ENCODE results near the gene FGD5. TPM values are rescaled to one million over a fixed set of nuclear protein-coding genes. Genes with fewer than 3 reads are reported as not detected.

FGD5 gene
- total and polyA plus RNA-seq, 2 experiments from 2014 or later, result 0.59 to 1.1 TPM

DNA sequence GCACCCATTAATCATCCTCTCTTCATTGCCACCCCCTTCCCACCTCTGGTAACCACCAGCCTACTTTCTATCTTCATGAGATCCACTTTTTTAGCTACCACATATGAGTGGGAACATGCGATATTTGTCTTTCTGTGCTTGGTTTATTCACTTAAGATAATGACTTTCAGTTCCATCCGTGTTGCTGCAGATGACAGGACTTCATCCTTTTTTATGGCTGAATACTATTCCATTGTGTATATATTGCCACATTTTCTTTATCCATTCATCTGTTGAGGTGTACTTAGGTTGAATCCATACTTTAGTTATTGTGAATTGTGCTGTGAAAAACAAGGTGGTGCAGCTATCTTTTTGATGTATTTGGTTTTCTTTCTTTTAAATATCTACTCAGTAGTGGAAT is 75.3 kb downstream of the FGD5 start:
- H3K27me3 ChIP-seq, result no peaks in the 10 kb centered on the region
- TF ChIP-seq, protein P1, sequence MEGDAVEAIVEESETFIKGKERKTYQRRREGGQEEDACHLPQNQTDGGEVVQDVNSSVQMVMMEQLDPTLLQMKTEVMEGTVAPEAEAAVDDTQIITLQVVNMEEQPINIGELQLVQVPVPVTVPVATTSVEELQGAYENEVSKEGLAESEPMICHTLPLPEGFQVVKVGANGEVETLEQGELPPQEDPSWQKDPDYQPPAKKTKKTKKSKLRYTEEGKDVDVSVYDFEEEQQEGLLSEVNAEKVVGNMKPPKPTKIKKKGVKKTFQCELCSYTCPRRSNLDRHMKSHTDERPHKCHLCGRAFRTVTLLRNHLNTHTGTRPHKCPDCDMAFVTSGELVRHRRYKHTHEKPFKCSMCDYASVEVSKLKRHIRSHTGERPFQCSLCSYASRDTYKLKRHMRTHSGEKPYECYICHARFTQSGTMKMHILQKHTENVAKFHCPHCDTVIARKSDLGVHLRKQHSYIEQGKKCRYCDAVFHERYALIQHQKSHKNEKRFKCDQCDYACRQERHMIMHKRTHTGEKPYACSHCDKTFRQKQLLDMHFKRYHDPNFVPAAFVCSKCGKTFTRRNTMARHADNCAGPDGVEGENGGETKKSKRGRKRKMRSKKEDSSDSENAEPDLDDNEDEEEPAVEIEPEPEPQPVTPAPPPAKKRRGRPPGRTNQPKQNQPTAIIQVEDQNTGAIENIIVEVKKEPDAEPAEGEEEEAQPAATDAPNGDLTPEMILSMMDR (IDR thresholded peaks at IDR 0.05; ENCODE audit: low read depth, low read length), result no peak
- DNase-seq (ENCODE audit: low read depth in 1 of 2, low spot score in 1 of 2), result no peak

DNA sequence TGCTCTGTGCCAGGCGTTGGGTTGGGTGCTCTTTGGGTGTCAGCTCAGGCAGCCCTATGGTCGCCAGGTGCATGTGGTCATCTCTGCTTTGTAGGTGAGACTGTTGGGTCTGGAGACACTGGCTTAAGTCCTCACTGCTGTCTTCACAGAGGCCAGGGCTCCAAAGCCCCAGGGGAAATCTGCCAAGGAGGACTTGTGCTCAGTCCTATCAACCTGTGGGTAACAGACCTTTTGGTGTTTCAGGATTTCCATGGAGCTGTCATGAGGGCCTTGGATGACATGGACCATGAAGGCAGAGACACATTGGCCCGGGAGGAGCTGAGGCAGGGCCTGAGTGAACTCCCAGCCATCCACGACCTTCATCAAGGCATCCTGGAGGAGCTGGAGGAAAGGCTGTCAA is 78.5 kb downstream of the FGD5 start:
- TF ChIP-seq, protein P1 (IDR thresholded peaks at IDR 0.05; ENCODE audit: low read depth, low read length), result no peak
- H3K27me3 ChIP-seq, result no peaks in the 10 kb centered on the region
- H3K36me3 ChIP-seq, result no peaks in the 10 kb centered on the region
- no peak overlapping the region for H3K27ac ChIP-seq
- H3K4me3 ChIP-seq, result no peak overlapping the region
- no peak for DNase-seq (ENCODE audit: low read depth in 1 of 2, low spot score in 1 of 2)
- H3K4me1 ChIP-seq (ENCODE audit: low read depth), result no peaks in the 10 kb centered on the region
- H3K9me3 ChIP-seq (ENCODE audit: low read depth), result no peaks in the 10 kb centered on the region

More for the DNA sequence above, 75.3 kb downstream of the FGD5 start:
- no peaks in the 10 kb centered on the region for H3K9me3 ChIP-seq (ENCODE audit: low read depth)
- H3K27ac ChIP-seq, result no peak overlapping the region
- H3K4me1 ChIP-seq (ENCODE audit: low read depth), result no peaks in the 10 kb centered on the region
- H3K36me3 ChIP-seq, result no peaks in the 10 kb centered on the region
- H3K4me3 ChIP-seq, result no peak overlapping the region

DNA sequence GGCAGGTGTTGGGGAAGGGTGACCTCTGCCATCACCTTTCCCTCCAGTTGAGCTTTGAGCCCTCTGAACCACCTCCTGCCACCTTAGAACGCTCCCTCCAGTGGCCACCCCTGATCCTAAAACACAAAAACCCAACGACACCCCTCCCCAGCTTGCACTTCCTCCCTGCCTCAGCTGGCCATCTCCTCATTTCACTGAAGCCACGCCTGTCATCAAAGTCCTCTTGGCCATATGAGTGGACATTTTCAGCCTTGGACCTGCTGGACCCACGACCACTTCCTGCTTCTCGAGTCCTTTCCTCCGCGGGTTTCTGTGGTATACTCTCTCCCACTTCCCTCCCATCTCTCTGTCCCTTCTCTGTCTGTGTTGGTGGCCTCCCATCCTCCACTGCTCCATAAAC is 80.2 kb downstream of the FGD5 start:
- Histone ChIP-seq H3K4me3 (no peak overlapping the region), H3K27me3 (no peaks in the 10 kb centered on the region), H3K4me1 (ENCODE audit: low read depth) (no peaks in the 10 kb centered on the region), H3K36me3 (no peaks in the 10 kb centered on the region), H3K27ac (no peak overlapping the region), H3K9me3 (ENCODE audit: low read depth) (no peaks in the 10 kb centered on the region)
- no peak for DNase-seq (ENCODE audit: low read depth in 1 of 2, low spot score in 1 of 2)
- TF ChIP-seq, protein P1 (IDR thresholded peaks at IDR 0.05; ENCODE audit: low read depth, low read length), result no peak

DNA sequence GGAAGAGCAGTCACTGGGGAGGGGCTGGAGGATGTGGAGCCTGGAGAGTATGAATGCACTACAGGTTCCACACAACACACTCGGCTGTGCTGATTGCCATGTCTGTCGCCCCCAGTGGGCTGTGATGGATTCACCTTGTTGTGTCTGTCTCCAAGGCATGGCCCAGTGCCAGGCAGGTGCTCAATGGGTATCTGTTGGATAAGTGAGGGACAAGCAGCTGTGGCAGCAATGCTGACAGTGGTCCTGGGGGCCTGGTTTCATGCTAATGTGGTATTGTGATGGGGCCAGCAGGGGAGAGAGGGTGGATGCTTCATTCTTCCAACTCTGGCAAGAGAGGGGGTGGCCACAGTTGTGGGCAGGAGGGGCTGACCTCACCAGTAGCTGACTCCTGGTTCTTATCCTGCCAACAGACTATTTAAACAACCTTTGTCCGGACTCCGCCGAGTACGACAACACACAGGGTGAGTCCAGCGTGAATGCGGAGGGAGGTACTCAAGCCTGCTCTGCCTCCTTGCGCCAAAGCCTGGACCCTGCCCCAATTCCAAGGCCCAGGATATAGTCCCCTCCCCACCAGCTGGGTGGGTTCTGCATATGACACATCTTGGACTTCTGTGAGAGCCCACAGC is 81.3 kb downstream of the FGD5 start:
- Histone ChIP-seq H3K27ac (no peak overlapping the region), H3K9me3 (ENCODE audit: low read depth) (no peaks in the 10 kb centered on the region), H3K36me3 (no peaks in the 10 kb centered on the region), H3K27me3 (no peaks in the 10 kb centered on the region), H3K4me3 (no peak overlapping the region), H3K4me1 (ENCODE audit: low read depth) (no peaks in the 10 kb centered on the region)
- TF ChIP-seq, protein P1 (IDR thresholded peaks at IDR 0.05; ENCODE audit: low read depth, low read length), result no peak
- no peak for DNase-seq (ENCODE audit: low read depth in 1 of 2, low spot score in 1 of 2)

DNA sequence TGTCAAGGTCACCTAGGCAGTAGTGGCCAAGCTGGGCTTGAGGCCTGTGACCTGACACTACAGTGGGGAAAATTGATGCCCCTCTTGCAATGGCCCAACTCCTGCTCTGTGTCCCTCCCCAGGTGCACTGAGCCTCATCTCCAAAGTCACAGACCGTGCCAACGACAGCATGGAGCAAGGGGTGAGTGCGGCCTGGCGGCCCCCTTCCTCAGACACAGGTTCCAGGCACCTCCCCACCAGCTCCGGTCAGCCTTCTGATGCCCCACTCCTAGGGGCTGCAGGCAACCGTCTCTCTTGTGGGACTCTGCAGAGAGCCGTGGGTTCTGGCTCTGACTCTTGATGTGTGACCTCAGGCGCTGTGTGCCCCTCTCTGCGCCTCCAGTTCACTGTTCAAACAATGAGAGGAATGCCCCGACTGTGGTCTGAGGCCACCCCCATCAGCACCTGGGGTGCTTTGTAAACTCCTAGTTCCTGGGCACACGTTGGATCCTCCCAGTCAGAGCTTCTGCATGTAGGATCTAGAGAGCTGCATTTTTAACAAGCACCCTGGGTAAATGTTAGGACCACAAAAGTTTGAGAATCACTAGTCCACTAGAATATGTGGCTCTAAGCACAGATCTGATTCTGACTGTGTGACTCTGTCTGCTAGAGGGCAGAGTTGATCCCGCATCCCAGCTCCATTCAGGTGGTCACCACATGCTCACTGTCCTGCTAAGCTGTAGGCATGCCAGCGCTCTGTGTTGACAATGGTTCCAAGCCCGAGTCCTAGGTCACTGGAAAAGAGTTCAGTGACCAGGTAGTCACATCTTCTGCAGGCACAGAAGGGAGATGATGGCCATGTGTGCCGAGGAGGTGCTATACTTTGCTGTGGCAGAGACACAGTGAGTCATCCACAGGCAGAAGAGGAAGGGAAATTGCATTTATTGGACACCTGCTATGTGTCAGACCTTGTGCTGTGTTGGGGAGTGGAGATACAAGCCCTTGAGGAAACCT is 82.4 kb downstream of the FGD5 start:
- Histone ChIP-seq H3K27me3 (no peaks in the 10 kb centered on the region), H3K4me3 (no peak overlapping the region), H3K27ac (no peak overlapping the region), H3K9me3 (ENCODE audit: low read depth) (no peaks in the 10 kb centered on the region), H3K4me1 (ENCODE audit: low read depth) (no peaks in the 10 kb centered on the region), H3K36me3 (no peaks in the 10 kb centered on the region)
- DNase-seq (ENCODE audit: low read depth in 1 of 2, low spot score in 1 of 2), result no peak
- TF ChIP-seq, protein P1 (IDR thresholded peaks at IDR 0.05; ENCODE audit: low read depth, low read length), result no peak
